Measurements from ENCODE around the gene KRTAP10-9.

Gene KRTAP10-9

DNA sequence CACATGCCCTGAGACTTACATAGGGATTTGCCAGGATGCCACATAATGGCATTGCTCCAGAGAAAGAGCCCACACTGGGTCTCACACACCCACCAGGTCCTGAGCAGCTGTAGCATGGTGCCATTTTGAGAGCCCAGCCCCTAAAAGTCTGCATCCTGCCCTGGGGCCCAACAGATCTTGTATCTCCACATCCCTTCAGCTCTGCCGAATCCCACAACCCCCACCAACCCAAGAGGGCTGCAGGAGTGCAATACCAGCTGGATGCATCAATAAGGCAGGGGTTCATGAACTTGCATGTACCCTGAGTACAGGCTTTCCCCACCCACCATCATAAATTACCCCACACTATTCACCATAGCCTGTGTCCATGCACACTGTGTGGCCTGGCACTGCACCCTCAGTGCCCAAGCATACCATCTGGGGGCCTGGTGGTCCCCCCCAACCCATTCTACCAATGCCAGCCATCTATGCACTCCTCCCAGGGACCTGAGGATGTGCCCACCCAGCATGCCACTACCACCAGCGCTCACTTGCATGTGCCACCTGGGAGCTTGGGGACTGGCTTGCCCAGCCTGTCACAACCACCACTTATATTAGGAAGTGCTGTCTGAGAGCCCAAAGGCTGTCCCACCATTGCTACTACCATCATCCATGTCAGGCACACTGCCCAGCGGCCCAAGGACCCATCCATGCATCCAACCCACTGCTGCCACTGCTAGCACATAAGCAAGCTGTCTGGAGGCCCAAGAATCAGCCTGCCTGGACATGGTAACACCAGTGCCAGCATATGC, 43.9 kb downstream of the KRTAP10-9 start:
- TF ChIP-seq MAX (IDR thresholded peaks at IDR 0.05) (no peak), CREB1 (IDR thresholded peaks at IDR 0.05; ENCODE audit: low read depth) (no peak), EP300 (IDR thresholded peaks at IDR 0.05; ENCODE audit: borderline replicate concordance) (no peak), ZBTB7A (IDR thresholded peaks at IDR 0.05; ENCODE audit: low read depth) (no peak), REST (IDR thresholded peaks at IDR 0.05; ENCODE audit: low read depth) (no peak), RAD21 (IDR thresholded peaks at IDR 0.05; ENCODE audit: low read depth) (no peak), FOXM1 (IDR thresholded peaks at IDR 0.05; ENCODE audit: borderline replicate concordance, low read depth) (no peak), TAF1 (IDR thresholded peaks at IDR 0.05; ENCODE audit: low read depth) (no peak), NFIC (IDR thresholded peaks at IDR 0.05) (no peak), TCF12 (IDR thresholded peaks at IDR 0.05; ENCODE audit: low read depth) (no peak), YY1 (IDR thresholded peaks at IDR 0.05; ENCODE audit: low read depth) (no peak), CEBPB (IDR thresholded peaks at IDR 0.05) (no peak), EGR1 (IDR thresholded peaks at IDR 0.05) (no peak), TEAD4 (IDR thresholded peaks at IDR 0.05) (no peak)
- TF ChIP-seq, protein P1, sequence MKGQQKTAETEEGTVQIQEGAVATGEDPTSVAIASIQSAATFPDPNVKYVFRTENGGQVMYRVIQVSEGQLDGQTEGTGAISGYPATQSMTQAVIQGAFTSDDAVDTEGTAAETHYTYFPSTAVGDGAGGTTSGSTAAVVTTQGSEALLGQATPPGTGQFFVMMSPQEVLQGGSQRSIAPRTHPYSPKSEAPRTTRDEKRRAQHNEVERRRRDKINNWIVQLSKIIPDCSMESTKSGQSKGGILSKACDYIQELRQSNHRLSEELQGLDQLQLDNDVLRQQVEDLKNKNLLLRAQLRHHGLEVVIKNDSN (IDR thresholded peaks at IDR 0.05) = no peak

- no peak for TF ChIP-seq CEBPB (IDR thresholded peaks at IDR 0.05)
- no peak for TF ChIP-seq ZBTB7A (IDR thresholded peaks at IDR 0.05; ENCODE audit: low read depth)
- no peak for TF ChIP-seq EGR1 (IDR thresholded peaks at IDR 0.05)
- no peak for TF ChIP-seq TAF1 (IDR thresholded peaks at IDR 0.05; ENCODE audit: low read depth)
- TF ChIP-seq FOXM1 (IDR thresholded peaks at IDR 0.05; ENCODE audit: borderline replicate concordance, low read depth) = no peak
- no peak for TF ChIP-seq EP300 (IDR thresholded peaks at IDR 0.05; ENCODE audit: borderline replicate concordance)
- TF ChIP-seq YY1 (IDR thresholded peaks at IDR 0.05; ENCODE audit: low read depth) = no peak
- TF ChIP-seq, protein P1 (IDR thresholded peaks at IDR 0.05) = no peak
- no peak for TF ChIP-seq TCF12 (IDR thresholded peaks at IDR 0.05; ENCODE audit: low read depth)
- no peak for TF ChIP-seq TEAD4 (IDR thresholded peaks at IDR 0.05)
- no peak for TF ChIP-seq CREB1 (IDR thresholded peaks at IDR 0.05; ENCODE audit: low read depth)
- TF ChIP-seq MAX (IDR thresholded peaks at IDR 0.05) = no peak
- no peak for TF ChIP-seq REST (IDR thresholded peaks at IDR 0.05; ENCODE audit: low read depth)
- no peak for TF ChIP-seq RAD21 (IDR thresholded peaks at IDR 0.05; ENCODE audit: low read depth)
- no peak for TF ChIP-seq NFIC (IDR thresholded peaks at IDR 0.05)
Measured at GRCh38 chr21:44671911-44672310, 45.0 kb downstream of the KRTAP10-9 start.

GRCh38 chr21:44677881-44678280, 51.0 kb downstream of the KRTAP10-9 start:
- TF ChIP-seq CREB1 (IDR thresholded peaks at IDR 0.05; ENCODE audit: low read depth) = no peak
